Activated T-cell treated with anti-CD3 and anti-CD28 coated beads for 4 hours (primary cell): ENCODE results near the gene APBB2.

Experiments
- DNase-seq: peaks from one replicate; pipeline ENCODE4 v3.0.0-alpha.2; 2020

The APBB2 gene

DNA sequence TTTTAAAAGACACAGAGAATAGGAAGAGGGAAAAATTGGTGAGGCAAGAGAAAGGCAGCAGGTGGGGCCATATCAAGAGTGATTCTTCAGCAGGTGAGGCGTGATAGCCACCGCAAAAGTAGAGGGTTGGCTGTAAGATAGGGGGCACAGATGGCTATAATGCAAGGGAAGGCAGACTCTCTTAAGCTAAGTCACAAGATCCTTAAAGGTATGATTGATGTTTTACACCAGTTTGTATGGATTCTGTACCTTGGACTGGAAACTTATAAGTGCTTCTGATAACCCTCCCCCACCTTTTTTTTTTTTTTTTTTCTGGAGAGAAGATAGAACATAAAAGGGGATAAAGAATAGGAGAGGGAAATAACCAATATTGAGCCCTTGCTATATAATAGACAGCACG, 424.6 kb downstream of the APBB2 start:
- no peak for DNase-seq

- no peak for DNase-seq
Measured at GRCh38 chr4:40789031-40789430, 425.3 kb downstream of the APBB2 start.

GRCh38 chr4:40788331-40788730, 426.0 kb downstream of the APBB2 start:
- no peak for DNase-seq

GRCh38 chr4:40785727-40786126, 428.6 kb downstream of the APBB2 start:
- DNase-seq, result no peak

DNA sequence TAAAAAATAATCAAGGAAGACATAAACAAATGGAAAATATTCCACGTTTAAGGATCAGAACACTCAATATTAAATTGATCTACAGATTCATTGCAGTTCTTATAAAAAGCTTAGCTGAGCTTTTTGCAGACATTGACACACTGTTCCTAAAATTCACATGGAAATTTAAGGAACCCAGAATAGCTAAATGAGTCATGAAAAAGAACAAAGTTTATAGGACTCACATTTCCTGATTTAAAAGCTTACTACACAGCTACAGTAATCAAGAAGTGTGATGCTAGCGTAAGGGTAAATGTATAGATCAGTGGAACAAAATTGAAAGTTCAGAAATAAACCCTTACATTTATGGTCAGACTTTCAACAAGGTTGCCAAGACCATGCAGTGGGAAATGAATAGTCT, 431.5 kb downstream of the APBB2 start:
- no peak for DNase-seq

GRCh38 chr4:40778090-40778489, 436.3 kb downstream of the APBB2 start:
- no peak for DNase-seq

- no peak for DNase-seq
Measured at GRCh38 chr4:40769266-40769665, 445.1 kb downstream of the APBB2 start.

DNA sequence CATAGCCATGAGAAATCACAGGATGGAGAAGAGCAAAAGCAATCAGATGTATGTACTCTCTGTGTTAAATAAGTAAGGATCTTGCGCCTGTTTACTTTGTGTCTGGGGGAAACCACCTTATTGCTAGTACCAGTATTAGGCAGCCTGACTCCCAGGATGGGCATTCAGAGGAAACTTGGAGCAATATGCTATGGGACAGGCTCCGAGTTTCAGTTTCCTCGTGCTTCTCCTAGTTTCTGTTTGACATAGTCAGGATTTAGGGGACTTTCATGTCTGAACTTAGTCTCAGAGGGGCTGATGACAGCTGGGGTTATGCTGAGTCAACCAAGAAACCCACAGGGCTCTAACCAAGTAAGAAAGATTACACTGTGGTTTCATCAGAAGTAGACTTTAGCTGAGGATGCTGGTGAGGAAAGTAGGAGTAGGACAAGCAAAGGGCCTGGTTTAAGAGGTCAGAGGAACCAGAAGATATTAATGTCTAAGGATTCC, 451.1 kb downstream of the APBB2 start:
- DNase-seq, result no peak
